ENCODE measurements around the gene CRISP3.

GRCh38 chr6:49743429-49743828, 759 bp downstream of the CRISP3 start:
- TF ChIP-seq CTCF (IDR thresholded peaks at IDR 0.05 in 4 of 5, conservative IDR thresholded peaks at IDR 0.05 in 1 of 5) (no peak), POLR2A (IDR thresholded peaks at IDR 0.05) (no peak)
